ENCODE measurements around the gene CBL.
A peak's percentile ranks its signal among the peaks of the same experiment; 100 is the strongest.

CBL gene

GRCh38 chr11:119320776-119321524 lies 114.8 kb downstream of the CBL start:
- in situ Hi-C loops (cut with MboI; ENCODE audit: low sequenced_read_pairs, unreplicated experiment), result no loop called here
- TF ChIP-seq CTCF (IDR thresholded peaks at IDR 0.05; ENCODE audit: borderline replicate concordance, control extremely low read depth, extremely low read depth, insufficient read depth, missing control alignments), result no peak
- peak; percentile 90 for DNase-seq (ENCODE audit: low spot score)

GRCh38 chr11:119322360-119322739 lies 116.2 kb downstream of the CBL start:
- in situ Hi-C loops (cut with MboI; ENCODE audit: low sequenced_read_pairs, unreplicated experiment), result no loop called here
- no peak for DNase-seq (ENCODE audit: low spot score)
- TF ChIP-seq CTCF (IDR thresholded peaks at IDR 0.05; ENCODE audit: borderline replicate concordance, control extremely low read depth, extremely low read depth, insufficient read depth, missing control alignments), result no peak

GRCh38 chr11:119322921-119323531 lies 116.9 kb downstream of the CBL start:
- no peak for TF ChIP-seq CTCF (IDR thresholded peaks at IDR 0.05; ENCODE audit: borderline replicate concordance, control extremely low read depth, extremely low read depth, insufficient read depth, missing control alignments)
- DNase-seq (ENCODE audit: low spot score), result no peak
- in situ Hi-C loops (cut with MboI; ENCODE audit: low sequenced_read_pairs, unreplicated experiment), result no loop called here

GRCh38 chr11:119323532-119324033 lies 117.4 kb downstream of the CBL start:
- DNase-seq (ENCODE audit: low spot score), result no peak
- in situ Hi-C loops (cut with MboI; ENCODE audit: low sequenced_read_pairs, unreplicated experiment), result no loop called here
- peak; percentile 69 for TF ChIP-seq CTCF (IDR thresholded peaks at IDR 0.05; ENCODE audit: borderline replicate concordance, control extremely low read depth, extremely low read depth, insufficient read depth, missing control alignments)

GRCh38 chr11:119324189-119324588 lies 118.0 kb downstream of the CBL start:
- in situ Hi-C loops (cut with MboI; ENCODE audit: low sequenced_read_pairs, unreplicated experiment), result no loop called here
- no peak for DNase-seq (ENCODE audit: low spot score)
- TF ChIP-seq CTCF (IDR thresholded peaks at IDR 0.05; ENCODE audit: borderline replicate concordance, control extremely low read depth, extremely low read depth, insufficient read depth, missing control alignments), result no peak

- in situ Hi-C loops (cut with MboI; ENCODE audit: low sequenced_read_pairs, unreplicated experiment), result no loop called here
- TF ChIP-seq CTCF (IDR thresholded peaks at IDR 0.05; ENCODE audit: borderline replicate concordance, control extremely low read depth, extremely low read depth, insufficient read depth, missing control alignments), result no peak
- no peak for DNase-seq (ENCODE audit: low spot score)
Observed at GRCh38 chr11:119329320-119329719, 123.2 kb downstream of the CBL start.
